Fibroblast of peridontal ligament (primary cell): ENCODE measurements around the gene HEYL.

Experiments used
- DNase-seq: peaks from one replicate; pipeline ENCODE4 v3.0.0-alpha.2; 2010; ENCODE audit errors: extremely low read depth

The HEYL gene

DNA sequence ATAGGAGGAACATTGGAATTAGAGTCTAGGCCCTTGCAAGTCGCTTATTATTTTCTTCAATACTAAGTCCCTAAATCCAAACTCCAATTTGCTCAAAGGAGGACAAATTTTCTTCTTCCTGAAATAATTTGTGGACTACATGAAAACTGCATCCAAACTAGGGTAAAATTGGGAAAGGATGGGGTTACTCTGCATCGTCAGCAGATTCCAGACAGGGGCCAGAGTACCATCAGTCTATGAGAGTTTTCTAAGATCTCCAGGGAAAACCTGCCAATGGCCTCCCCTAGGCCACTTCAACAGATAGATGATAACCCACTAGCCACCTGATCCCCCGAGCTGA, 508 bp downstream of the HEYL start:
- DNase-seq: no peak

DNA sequence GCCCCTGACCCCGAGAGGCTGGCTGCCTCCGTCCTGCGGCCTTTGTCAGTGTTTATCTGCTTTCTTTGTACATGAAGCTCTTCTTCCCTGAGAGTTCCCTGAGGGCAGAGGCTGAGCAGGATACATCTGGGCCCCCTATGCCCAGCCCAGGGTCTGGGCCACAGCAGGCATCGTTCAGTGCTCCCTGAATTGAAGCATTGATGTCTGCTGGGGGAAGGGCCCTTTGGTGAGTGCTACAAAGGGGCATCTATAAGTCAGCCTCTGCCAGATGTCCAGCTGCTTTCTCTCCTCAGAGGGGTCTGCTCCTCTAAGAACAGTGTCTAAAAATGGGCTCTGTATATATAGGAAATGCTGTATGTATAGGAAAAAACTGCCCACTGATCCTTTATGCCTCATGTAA, 2.1 kb downstream of the HEYL start:
- DNase-seq: no peak

DNA sequence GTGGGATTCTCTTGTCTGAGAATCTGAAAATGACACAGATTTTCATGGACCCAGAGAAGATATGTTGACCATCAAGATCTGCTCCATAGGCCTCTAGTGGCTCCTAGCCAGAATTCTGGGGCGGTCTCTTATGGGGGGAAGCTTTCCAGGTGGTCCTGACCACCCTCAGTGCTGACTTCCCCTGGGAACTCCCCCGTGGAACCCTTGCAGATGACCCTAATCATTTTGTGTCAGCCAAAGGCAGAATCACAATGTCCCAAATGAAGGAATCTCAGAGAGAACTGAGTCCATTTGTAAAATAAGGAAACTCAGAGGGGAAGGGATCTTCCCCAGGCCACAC, 3.6 kb downstream of the HEYL start:
- DNase-seq: no peak

DNA sequence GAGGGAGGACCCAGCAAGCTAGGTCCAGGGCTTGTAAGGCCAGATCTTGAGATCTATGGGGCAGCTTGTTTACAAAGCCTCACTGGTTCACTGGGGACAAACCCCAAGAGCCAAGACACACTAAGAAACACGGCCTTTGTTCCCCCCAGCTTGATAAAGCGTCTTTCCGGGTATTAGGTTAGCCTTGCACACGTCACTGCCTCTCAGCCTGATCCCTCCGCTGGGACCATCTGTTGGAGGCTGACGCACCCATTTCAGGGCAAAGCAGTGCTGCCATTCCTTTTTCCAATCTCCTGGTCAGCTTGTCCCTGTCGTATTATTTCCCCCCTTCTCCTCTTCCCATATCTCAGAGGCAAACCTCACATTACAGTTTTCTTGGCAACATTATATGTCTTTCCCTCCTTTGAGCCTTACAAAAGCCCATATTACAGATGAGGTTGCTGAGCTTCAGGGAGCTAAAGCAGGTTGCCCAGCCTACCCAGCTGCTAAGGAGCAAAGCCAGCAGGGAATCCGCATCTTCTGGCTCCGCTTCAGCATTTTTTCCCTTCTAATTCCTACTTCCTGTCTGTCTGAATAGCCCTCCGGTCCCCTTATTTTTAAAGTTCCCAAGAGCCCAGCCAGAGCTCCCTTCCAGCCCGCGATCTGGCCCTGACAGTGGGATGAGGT, 4.1 kb downstream of the HEYL start:
- peak; percentile 65 for DNase-seq

- no peak for DNase-seq
Measured at GRCh38 chr1:39633422-39633821, 6.0 kb downstream of the HEYL start.

DNA sequence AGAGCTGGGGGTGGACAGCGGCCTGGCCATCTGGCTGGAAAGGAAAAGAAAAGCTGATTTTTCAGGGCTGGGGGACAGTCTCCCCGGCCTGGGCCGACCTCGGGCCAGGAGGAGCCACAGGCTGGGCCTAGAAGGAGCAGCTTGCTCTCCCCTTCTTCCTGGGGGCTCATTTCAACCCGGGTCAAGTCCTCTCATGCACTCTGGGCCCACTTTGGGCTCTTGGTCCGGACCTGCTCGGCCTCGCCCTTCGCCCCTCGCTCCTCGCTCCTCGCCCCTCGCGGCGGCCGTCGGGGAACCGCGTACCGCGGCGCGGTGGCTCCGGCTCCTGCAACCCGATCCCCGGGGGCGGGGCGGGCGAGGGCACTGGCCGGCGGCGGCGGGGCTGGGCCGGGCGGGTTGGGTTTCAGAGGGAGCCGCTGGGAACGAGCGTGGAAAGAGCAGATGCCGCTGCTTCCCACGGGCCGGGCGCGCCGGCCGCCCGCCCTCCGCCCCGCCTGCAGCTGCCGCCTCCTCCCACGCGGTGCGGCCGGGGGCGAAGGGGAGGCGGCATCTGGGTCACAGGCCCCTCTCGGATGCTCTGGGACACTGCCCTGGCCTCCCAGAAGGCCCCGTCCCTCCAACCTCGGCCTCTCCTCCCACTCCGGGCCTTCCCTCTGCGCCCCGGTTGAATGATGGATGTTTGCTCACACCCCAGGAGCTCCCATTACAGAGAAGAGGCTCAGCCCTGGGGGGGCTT, 6.6 kb downstream of the HEYL start:
- peak; percentile 41 for DNase-seq

- DNase-seq: no peak
Measured at GRCh38 chr1:39632323-39632681, 7.1 kb downstream of the HEYL start.

DNA sequence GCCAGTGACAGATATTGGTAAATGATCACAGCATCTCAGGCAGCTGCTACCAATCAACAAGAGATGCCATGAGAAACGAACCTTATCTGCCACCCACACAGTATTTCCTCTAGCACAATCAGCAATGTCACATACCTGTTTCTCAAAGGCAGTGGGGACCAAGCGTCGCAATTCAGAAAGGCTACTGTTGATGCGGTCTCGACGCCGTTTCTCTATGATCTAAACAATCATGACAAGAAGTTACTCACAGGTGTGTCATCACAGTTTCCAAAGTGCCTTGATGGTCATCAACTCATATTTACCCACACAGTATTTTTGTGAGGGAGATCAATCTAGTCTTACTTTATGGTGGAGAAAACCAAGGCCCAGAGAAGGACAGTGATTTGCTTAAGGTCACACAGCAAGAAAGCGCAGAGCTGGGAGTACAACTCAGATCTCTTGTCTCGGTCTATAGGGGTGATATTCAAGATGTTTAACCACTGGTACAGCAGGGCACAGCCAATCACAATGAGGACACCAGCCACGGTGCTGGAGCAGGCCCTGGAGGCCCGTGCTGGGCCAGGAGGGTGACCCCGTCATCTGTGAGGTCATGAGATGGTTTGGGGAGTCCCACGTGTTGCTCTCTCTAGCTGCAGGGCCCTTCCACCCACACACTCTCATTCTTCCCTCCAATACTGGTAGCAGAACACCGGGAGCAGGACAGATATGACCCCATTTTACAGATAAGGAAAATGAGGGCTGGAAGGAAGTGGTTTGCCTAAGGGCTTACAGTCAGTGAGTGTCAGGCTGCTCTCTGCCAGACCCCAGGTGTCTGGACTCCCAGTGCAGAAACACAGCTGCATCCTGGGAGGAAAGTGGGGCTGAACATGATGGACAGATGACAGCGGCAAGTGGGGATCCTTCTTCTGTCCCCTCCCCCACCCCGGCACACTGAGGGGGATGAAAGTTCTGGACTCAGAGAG, 7.8 kb downstream of the HEYL start:
- no peak for DNase-seq

GRCh38 chr1:39628807-39629350, 10.6 kb downstream of the HEYL start:
- DNase-seq: no peak

DNA sequence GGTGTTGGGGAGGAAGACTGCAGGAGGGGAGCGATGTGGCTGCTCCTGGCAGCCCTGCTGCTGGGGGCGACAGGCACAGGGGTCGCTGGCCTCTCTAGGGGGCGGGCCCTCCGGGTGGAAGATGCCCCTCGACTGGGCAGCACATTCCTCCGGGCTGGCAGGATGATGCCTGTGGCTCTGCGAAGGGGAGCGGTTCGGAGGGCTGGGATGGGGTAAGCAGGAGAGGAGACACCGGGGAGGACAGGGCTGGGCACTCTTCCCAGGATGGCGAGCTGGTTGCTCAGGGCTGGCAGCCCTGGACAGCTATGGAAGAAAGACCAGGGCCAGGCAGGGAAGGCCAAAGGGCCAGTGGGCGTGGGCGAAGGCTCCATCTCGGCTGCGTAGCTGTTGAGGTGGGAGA, 12.8 kb downstream of the HEYL start:
- DNase-seq: no peak

- peak; percentile 18 for DNase-seq
Measured at GRCh38 chr1:39625462-39626273, 13.8 kb downstream of the HEYL start.

DNA sequence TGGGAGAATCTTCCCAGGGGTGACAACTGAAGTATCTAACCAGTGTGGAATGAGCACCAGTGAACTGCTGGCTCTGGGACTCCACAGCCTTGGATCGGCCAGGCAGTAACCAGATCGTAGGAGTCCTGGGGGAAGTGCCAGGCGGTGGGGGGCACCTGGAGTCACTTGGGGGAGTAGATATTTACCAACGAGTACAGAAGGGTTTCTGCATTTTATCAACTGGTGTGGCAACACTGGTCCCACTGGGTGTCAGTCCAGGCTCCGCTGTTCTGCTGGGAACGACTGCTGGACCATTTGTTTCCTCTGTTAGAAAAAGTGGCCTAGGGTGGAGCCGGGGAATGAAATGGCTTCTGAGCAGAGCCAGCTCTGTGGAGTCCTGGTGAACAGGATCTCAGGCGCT, 14.4 kb downstream of the HEYL start:
- DNase-seq: no peak

DNA sequence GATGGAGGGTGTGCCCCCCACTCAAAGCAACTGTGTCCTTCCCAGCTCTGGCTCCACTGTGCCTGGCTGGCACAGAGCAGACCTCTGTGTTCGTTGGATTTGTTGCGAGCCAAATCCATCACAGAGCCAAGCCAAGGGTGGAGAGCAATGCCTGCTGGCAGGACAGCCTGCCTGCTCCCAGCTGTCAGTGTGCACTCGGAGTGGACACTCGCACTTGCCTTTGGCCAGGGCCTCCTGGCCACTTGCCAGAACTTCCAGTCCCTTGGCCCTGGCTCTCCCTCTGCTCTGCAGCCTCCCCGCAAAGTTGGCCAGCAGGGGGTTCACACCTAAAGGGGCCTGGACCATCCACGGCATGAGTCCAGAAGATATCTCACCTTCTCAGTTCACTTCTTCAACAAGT, 16.4 kb downstream of the HEYL start:
- DNase-seq: no peak

GRCh38 chr1:39622427-39622826, 17.0 kb downstream of the HEYL start:
- no peak for DNase-seq

GRCh38 chr1:39620659-39621165, 18.7 kb downstream of the HEYL start:
- no peak for DNase-seq

DNA sequence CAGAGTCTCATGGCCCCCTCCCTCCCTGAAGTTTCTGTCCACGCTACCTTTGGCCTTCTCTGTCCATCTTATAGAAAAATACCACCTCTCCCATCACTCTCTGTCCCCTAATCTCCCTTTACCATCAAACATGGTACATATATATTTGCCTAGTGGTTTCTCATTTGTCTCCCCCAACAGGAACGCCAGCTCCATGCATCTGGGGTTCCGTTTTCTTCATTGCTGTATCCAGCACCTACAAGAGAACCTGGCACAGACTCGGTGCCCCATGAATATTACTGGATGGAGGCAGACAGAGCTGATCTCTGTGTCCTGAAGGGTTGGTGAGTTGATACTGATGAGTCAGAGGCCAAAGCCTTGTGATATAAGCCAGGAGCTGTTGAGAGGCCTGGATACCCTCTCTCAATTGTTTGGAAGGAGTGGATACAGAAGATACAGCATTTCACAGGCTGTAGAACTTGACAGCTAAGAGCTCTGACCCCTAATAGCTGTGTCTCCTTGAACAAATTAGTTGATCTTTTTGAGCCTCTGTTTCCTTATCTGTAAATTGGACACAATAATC, 21.9 kb downstream of the HEYL start:
- no peak for DNase-seq

GRCh38 chr1:39615086-39615673, 24.3 kb downstream of the HEYL start:
- no peak for DNase-seq

- DNase-seq: no peak
Measured at GRCh38 chr1:39614488-39614887, 25.0 kb downstream of the HEYL start.

DNA sequence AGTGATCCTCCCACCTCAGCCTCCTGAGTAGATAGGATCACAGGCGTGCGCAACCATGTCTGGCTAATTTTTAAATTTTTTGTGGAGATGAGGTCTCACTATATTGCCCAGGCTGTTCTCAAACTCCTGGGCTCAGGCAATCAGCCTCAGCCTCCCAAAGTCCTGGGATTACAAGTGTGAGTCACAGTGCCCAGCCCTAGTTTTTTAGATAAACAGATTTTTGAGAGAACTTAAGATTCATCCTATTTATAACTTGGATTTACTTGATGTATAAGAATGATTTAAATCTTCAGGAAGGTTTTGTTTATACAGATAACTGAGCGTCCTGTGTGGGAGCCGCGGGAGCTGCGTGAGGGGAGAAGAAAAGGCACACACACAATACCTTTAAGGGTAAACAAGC, 26.2 kb downstream of the HEYL start:
- peak; percentile 26 for DNase-seq

DNA sequence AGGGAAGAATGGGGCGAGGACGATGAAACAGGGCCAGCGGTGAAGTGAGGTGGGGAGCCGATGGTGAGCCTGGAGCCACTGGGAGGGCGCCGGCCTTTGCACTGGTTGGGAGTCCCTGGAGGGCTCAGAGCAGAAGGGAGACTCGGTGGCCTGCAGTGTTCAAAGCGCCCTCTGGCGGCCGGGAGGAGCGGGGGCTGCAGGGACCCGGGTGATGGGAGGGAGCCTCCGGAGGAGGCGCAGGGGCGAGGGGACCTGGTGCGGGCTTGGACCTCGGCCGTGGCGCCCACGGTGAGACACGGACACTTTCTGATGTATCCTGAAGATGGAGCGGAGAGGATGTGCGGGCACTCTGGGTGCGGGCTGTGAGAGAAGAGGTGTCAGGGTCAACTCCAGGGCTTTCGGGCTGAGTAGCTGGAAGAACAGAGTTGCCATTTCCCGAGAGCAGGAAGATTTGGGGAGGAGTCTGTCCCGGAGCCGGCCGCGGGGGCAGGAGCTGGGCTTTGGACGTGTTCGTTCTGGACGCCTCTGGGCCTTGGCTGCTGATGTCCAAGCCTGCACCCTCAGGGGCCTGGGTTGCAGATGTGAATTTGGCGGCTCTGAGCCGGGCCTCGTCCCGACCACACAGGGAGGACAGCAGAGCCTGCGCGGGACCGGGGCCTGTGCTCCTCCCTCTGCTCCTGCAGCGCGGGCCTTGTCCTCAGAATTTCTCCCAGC, 29.7 kb downstream of the HEYL start:
- no peak for DNase-seq
